HG02759 (cell line): ENCODE results near the gene MZT2A.
"Not testable (repeated sequence)": the region's sequence is repeated elsewhere in the genome, so short reads cannot be mapped to it uniquely, and the experiment has no call there.

Source experiments
- ATAC-seq: cut with Tn5 transposase; IDR thresholded peaks from one replicate; pipeline ENCODE4 v1.9.1; 2021; ENCODE audit warnings: mild to moderate bottlenecking, moderate library complexity; ENCODE audit not compliant: unreplicated experiment

MZT2A gene

DNA sequence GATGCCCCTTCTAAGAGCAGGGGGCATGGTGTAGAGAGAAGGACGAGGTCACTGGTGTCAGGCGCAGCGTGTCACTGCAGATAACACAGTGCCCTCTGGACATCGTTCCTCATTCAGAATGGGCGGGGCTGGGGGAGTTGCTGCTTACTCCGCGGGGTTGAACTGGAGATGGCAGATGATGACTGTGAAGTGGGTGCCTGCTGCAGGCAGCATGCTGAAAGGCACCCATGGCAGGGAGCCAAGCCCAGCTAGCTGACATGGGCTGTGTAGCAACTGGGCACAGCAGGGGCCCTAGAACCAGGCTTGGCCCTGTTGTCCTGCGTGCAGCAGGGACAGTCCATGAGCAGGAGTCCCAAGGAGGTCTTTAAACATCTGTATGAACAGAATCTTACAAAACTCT lies 20.6 kb downstream of the MZT2A start:
- not testable (repeated sequence) for ATAC-seq

DNA sequence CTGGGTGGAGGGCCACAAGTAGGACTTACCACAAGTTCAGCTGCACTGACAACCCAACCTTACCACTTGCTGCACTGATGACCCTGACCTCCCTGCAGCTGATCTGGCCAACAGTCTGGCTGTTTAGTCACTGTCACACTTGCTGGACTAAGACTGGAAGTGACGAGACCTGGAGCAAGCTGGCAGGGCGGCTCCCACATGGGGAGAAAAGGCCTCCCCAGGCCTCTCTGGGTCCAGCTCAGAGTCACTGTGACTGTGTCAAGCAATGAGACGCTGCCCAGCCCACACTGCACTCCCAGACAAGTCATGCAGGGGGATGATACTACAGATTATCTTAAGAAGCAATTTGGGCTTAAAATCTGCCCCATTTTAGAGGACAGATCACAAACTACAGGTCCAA lies 21.3 kb downstream of the MZT2A start:
- not testable (repeated sequence) for ATAC-seq

DNA sequence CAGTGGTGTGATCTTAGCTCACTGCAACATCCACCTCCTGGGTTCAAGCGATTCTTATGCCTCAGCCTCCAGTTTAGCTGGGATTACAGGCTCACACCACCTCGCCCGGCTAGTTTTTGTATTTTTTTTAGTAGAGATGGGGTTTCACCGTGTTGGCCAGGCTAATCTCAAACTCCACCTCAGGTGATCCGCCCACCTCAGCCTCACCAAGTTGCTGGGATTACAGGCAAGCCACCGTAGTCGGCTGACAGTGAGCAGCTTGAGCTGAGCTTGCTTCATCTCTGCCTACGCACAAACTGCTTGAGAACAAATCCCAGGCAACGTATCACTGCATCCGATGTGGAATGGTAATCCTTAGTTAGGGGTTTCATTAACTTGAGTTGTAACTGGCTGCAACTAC lies 24.5 kb downstream of the MZT2A start:
- not testable (repeated sequence) for ATAC-seq

DNA sequence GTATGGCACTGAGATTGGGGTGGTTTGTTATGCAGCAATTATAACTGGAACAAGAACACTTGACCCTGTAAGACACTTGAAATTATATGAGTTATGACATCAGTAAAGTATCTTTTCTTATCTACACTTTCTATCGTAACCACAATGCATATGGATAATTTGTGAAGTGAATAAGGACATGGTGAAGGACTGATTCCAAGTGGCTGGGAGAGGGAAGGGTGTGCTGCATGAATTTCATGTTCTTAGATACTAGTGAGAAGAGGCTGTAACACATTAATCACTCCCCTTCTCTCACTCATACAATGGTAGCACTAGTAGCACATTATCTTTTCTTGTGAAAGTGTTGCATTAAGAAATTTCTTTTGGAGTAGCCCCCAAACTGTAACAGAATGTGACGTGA lies 37.3 kb downstream of the MZT2A start:
- not testable (repeated sequence) for ATAC-seq

DNA sequence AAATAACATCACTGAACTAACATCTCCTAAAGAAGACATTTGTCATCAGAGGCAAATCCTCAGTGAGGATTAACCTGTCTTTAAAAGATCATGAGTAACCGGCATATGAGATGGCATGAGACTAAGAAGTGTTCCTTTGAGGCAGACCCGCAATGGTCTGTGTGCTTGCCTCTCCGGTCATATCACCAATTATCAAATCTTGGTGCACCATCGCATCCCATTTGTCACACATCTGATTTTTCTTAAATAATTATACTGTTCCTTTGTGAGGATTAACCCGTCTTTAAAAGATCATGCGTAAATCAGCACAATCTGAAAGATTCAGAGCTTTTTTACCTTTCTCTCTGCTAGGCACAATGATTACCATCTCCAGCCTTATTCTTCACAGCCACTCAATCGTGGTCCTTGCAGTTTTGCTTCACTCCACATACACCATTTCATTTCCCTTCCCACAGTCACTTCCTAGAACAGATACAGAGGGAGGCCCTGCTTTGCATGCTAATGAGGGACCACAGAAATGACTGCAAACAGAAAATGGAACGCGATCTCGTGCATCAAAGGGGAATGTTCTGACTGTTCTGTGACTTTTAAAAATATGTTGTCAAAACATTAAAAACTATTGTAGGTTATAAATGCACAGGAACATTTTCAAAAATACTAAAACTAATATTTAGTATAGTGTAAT lies 40.8 kb downstream of the MZT2A start:
- ATAC-seq: not testable (repeated sequence)

DNA sequence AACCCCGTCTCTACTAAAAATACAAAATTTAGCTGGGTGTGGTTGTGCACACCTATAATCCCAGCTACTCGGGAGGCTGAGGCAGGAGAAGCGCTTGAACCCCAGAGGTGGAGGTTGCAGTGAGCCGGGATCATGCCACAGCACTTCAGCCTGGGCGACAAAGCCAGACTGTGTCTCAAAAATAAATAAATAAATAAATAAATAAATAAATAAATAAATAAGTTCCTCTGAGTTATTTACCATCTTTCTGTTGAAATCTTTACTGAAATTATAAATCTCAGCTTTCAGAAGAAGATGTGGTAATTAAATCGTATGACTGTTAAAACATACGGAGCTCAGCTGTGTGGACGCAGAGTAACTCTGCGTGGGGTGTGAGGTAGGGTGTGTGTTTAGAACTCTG lies 44.2 kb downstream of the MZT2A start:
- not testable (repeated sequence) for ATAC-seq

DNA sequence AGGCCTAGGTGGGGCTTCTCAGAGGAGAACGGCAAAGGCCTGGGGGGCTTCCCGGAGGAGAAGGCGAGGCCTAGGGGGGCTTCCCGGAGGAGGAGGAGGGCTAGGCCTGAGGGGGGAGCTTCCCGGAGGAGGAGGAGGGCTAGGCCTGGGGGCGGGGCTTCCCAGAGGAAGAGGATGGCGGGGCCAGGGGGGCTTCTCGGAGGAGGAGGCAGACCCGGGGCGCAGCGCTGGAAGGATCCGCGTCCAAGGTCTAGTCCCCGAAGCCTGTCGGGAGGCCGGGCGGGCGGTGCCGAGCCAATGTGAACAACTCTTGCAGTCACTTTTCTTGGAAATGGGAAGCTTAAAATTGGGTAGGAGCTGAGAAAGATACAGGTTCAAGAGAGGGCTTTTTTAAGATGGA lies 46.3 kb downstream of the MZT2A start:
- ATAC-seq: no peak

DNA sequence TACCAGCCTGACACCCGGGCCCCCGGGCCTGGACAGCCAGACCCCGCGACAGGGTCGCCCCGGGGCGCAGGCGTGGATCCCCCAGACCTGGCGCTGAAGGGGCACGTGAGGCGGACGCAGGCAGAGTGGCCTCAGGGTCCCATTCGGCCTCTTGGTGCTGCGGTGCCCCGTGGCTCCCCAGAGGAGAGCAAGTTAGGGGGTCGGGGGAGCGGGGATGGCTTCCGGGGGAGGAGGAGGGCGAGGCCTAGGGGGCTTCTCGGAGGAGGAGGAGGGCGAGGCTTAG lies 46.7 kb downstream of the MZT2A start:
- ATAC-seq: not testable (repeated sequence)

DNA sequence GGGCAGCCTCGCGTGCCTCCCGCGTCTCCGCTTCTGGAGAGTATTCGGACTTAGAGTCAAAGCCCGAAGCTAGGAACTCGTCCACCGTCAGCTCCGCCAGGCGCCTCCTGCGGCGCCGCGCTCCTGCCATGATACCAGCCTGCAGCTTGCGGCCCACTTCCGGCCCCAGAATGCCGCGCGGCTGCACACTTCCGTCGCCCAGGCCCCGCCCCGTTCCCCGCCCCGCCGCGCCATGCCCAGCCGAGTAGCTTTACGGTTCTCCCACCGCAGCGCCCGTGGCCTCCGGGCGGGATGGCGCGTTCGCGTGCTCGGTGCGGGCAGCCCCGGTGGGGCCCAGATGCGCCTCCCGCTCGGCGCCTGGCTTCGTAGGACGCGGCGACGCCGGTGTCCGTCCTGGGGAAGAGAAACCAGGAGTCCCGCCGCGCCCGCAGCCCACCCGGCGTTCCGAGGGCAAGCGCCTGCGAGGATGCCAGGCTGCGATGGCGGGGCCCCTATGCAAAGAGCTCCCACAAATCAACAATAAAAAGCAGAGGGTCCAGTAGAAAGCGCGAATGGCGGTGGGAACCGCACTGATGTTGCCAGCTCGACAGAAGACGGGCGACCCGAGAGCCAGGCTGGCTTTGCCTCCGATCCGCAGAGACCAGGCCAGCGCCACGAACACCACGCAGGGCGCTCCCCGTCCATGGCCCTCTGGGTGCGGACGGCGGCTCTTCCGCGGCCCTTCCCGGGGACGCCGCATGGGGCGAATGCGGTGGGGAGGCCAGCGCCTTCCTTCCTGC lies 47.3 kb downstream of the MZT2A start:
- ATAC-seq: not testable (repeated sequence)

DNA sequence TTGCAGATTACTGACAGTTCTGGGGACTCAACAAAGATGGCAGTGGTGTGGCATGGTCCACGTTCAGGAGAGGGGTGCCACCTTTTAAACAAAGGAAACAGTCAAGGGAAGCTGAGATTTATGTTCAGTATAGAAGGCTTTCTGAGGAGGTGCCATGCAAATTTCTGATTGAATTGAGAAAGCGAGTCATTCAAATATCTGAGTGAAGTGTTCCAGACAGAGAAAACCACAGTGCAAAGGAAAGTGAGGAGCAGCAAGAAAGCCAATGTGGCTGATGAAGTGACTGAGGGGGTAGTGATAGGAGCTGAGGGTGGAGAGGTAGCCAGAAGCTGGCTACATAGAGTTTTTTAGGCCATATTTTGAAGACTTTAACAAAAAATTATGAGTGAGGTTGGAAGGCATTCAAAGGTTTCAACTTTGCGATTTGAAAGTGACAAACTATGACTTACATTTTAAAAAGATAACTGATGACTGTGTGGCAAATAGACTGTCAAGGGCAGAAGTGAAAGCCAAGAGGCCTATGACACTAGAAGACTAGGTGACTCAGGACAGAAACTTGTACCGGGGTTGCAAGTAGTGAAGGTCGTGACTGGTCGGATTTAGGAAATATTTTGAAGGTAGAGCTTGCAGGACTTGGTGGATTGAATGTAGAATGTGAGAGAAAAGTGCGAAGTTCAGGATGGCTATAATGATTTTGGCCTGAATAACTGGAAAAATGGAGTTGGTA lies 51.3 kb downstream of the MZT2A start:
- ATAC-seq: not testable (repeated sequence)
